ENCODE measurements around the gene RBBP5.

GRCh38 chr1:205046870-205047269 lies 74.9 kb downstream of the RBBP5 start:
- TF ChIP-seq MAFK (IDR thresholded peaks at IDR 0.05; ENCODE audit: low read depth, low read length): no peak
- TF ChIP-seq CTCF (conservative IDR thresholded peaks at IDR 0.05; ENCODE audit: low read depth, low read length): no peak
- no peak for TF ChIP-seq CEBPB (IDR thresholded peaks at IDR 0.05; ENCODE audit: low read depth, low read length)

Measured in IMR-90 (cell line).